Measurements from ENCODE around the gene DDX52. TPM values are rescaled to one million over a fixed set of nuclear protein-coding genes. Genes with fewer than 3 reads are reported as not detected.
A peak's percentile ranks its signal among the peaks of the same experiment; 100 is the strongest.

The DDX52 gene
- total and polyA plus RNA-seq, 2 of the 13 experiments (the other 11 are each of a cell fraction or from before 2014, with no cell fraction given), result 8.9 to 36.1 TPM

- TF ChIP-seq, protein P1, sequence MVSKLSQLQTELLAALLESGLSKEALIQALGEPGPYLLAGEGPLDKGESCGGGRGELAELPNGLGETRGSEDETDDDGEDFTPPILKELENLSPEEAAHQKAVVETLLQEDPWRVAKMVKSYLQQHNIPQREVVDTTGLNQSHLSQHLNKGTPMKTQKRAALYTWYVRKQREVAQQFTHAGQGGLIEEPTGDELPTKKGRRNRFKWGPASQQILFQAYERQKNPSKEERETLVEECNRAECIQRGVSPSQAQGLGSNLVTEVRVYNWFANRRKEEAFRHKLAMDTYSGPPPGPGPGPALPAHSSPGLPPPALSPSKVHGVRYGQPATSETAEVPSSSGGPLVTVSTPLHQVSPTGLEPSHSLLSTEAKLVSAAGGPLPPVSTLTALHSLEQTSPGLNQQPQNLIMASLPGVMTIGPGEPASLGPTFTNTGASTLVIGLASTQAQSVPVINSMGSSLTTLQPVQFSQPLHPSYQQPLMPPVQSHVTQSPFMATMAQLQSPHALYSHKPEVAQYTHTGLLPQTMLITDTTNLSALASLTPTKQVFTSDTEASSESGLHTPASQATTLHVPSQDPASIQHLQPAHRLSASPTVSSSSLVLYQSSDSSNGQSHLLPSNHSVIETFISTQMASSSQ (IDR thresholded peaks at IDR 0.05; ENCODE audit: low read depth), result no peak
- TF ChIP-seq, protein P1 (CRISPR knock-in tag; IDR thresholded peaks at IDR 0.05; ENCODE audit: borderline replicate concordance), result no peak
- no peak for TF ChIP-seq KLF15 (CRISPR knock-in tag; IDR thresholded peaks at IDR 0.05; ENCODE audit: borderline replicate concordance)
- TF ChIP-seq HNRNPL (IDR thresholded peaks at IDR 0.05; ENCODE audit: low read depth, low read length), result no peak
- TF ChIP-seq RFXAP (CRISPR knock-in tag; IDR thresholded peaks at IDR 0.05; ENCODE audit: borderline replicate concordance), result 0 out of 2 replicates have a peak, but pooled peaks have one; percentile 10
- no peak for TF ChIP-seq ZNF562 (CRISPR knock-in tag; IDR thresholded peaks at IDR 0.05; ENCODE audit: borderline replicate concordance)
- 0 out of 2 replicates have a peak, but pooled peaks have one; percentile 14 for TF ChIP-seq SAP130 (CRISPR knock-in tag; IDR thresholded peaks at IDR 0.05; ENCODE audit: low read depth)
- TF ChIP-seq ZNF17 (CRISPR knock-in tag; IDR thresholded peaks at IDR 0.05), result no peak
- no peak for TF ChIP-seq NFKBIZ (CRISPR knock-in tag; IDR thresholded peaks at IDR 0.05)
- TF ChIP-seq THAP9 (CRISPR knock-in tag; IDR thresholded peaks at IDR 0.05; ENCODE audit: borderline replicate concordance), result no peak
- TF ChIP-seq ZNF124 (CRISPR knock-in tag; IDR thresholded peaks at IDR 0.05), result no peak
- no peak for TF ChIP-seq XBP1 (CRISPR knock-in tag; IDR thresholded peaks at IDR 0.05)
- no peak for TF ChIP-seq ETV6 (CRISPR knock-in tag; conservative IDR thresholded peaks at IDR 0.05)
- TF ChIP-seq ZNF629 (CRISPR knock-in tag; conservative IDR thresholded peaks at IDR 0.05), result 0 out of 2 replicates have a peak, but pooled peaks have one; percentile 6
- TF ChIP-seq NFYB (CRISPR knock-in tag; IDR thresholded peaks at IDR 0.05), result no peak
- TF ChIP-seq GATAD2A (CRISPR knock-in tag; IDR thresholded peaks at IDR 0.05), result peak; percentile 29; the same call in 1 of the 2 replicates
- no peak for TF ChIP-seq ZFP91 (CRISPR knock-in tag; IDR thresholded peaks at IDR 0.05; ENCODE audit: borderline replicate concordance)
These were observed 7.3 kb upstream of the DDX52 start (continued) for GRCh38 chr17:37650419-37651003.

Measured in HepG2 (cell line).